T-helper 1 cell treated with Interleukin-12 subunit alpha and Interleukin-12 subunit beta and Interleukin-4 antibody, amounts not matched to agents 30 ng/mL and 1 ng/mL, for 36 hours (primary cell): Measurements from ENCODE around the gene COG2. TPM values are rescaled to one million over a fixed set of nuclear protein-coding genes. Genes with fewer than 3 reads are reported as not detected.
"Not testable (repeated sequence)": the region's sequence is repeated elsewhere in the genome, so short reads cannot be mapped to it uniquely, and the experiment has no call there.

Experiments
- intact Hi-C: fragments of 100-400 bp; cut with micrococcal nuclease; formaldehyde crosslinking; loops from one replicate; pipeline ENCODE4 v1.15.1; 2024
- total RNA-seq: library from RNA; stranded (reverse); gene quantifications from 2 replicates; pipeline ENCODE4 v1.2.3, GENCODE V29; 2022

Gene COG2
- total RNA-seq, 1 donor from 2014 or later, result 32.6 TPM

DNA sequence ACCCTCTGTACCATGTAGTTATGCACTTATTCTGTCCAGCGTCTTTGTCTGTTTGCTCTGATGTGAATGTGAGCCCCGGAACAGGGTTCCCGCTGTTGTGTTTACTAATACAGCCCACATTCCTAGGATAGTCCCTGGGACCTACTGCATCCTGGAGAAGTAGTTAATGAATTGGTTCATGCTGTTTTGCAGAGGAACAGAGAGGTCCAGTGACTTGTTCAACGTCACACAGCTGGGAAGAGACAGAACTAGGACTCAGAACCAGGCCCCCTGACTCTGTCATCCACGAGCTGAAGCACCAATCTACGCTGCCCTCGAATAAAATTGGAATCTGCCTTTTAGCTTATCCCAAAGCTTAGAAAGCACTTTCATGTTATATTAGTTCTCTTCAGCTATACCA is 70.9 kb downstream of the COG2 start:
- intact Hi-C loops, result no loop called here

DNA sequence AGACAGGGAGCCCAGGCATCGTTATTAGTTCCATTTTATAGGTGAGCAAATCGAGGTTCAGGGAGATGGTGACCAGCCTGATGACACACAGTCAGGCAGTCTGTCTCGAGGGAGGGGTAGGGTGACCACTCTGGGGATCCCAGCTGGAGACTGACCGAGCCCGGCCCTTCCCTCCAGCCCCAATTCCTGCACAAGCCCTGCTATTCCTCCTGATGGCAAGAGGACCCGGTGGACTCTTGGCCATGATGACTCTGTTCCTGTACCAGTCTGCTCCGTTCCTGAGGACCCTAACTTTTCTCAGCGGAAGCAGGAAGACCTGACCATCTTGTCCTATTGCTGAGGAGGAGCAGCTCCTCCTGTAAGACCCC is 71.2 kb downstream of the COG2 start:
- intact Hi-C loops, result no loop called here

- intact Hi-C loops, result no loop called here
Observed at GRCh38 chr1:230713915-230714764, 71.9 kb downstream of the COG2 start, which contains the start of gene AGT. Gene AGT, minus strand, starts transcription at chr1:230714122. Its CDS starts 3,299 bp downstream, at chr1:230710823.

- intact Hi-C loops, result no loop called here
Observed at GRCh38 chr1:230715510-230715909, 73.2 kb downstream of the COG2 start.

DNA sequence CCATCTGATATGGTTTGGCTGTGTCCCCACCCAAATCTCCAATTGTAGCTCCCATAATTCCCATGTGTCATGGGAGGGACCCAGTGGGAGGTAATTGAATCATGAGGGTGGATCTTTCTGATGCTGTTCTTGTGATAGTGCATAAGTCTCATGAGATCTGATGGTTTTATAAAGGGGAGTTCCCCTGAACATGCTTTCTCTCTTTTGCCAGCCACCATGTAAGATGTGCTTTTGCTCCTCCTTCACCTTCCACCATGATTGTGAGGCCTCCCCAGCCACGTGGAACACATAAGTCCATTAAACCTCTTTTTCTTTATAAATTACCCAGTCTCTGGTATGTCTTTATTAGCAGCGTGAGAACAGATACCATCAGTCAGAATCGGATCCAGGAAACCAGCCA is 74.2 kb downstream of the COG2 start:
- intact Hi-C loops, result not testable (repeated sequence)

- intact Hi-C loops, result no loop called here
Observed at GRCh38 chr1:230717251-230717650, 75.0 kb downstream of the COG2 start.

- intact Hi-C loops, result not testable (repeated sequence)
Observed at GRCh38 chr1:230721849-230722522, 79.7 kb downstream of the COG2 start.

DNA sequence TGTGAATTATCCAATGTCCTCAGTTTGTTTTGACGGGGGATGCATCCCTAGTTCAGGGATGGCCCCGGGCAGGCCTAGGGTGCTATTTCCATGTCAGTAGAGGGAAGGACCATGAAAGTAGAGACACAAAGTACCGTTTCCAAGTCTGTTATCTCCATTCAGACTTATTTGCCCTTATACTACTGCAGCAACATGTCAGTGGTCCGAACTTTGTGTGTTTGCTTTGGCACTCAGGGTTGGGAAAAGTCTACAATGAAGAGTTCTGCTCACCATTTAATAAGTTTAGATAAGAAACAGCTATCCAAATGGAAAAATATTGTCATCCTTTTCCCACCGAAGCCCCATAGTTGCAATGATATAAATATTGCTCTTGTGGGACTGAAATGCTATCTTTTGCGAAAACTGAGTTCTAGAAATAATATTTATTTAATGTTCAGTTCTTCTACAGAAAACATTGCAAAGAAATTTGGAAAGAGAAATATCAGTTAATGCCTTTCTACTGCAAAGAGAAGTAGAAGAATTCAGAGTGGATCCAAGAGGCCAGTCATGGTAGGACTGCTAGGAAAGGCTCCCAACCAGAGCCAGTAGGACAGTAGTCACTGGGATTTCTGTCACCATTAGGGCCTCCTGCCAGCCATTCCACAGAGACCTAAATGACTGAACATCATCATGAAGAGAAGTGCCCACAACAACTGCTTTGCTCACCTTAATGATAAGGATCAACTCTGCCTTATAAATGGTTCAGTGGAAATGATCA is 83.2 kb downstream of the COG2 start:
- intact Hi-C loops, result no loop called here

GRCh38 chr1:230728710-230729392 is 86.6 kb downstream of the COG2 start:
- intact Hi-C loops, result no loop called here

DNA sequence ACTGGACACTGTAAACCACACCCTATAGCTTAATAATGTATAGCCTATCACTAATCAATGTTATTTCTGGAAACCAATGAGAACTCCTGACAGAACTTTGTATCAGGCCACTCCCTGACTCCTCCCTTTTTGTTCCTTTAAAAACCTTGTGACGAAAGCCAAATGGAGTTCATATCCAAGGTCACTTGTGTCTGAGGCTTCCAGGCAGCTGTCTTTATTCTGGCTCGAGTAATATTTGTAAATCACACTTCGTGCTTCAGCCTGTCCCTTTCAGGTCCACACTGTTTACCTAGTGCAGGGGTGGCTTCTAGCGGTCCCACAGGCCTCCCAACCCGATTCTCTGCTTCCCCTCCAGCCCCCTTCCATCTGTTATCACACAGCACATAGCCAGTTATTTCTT is 88.7 kb downstream of the COG2 start:
- intact Hi-C loops, result no loop called here

GRCh38 chr1:230735447-230735846 is 93.2 kb downstream of the COG2 start:
- intact Hi-C loops, result no loop called here

- intact Hi-C loops, result no loop called here
Observed at GRCh38 chr1:230737622-230738262, 95.5 kb downstream of the COG2 start.

- intact Hi-C loops, result no loop called here
Observed at GRCh38 chr1:230739564-230740290, 97.4 kb downstream of the COG2 start.

Other genes with a start within 250 kb of the COG2 start
- gene PGBD5, start 216.1 kb upstream of the COG2 start, total RNA-seq, result 0.12 TPM in 1 of 2 replicates, not detected in the other
- gene AGT, start 71.6 kb downstream of the COG2 start, total RNA-seq, result not detected in 2 replicates
- not detected in 2 replicates for gene CAPN9, start 104.9 kb downstream of the COG2 start, total RNA-seq
- 3.2 and 3.6 TPM in 2 replicates for gene C1orf198, start 226.0 kb downstream of the COG2 start, total RNA-seq